ENCODE results near the gene ATF1.

- no peak for TF ChIP-seq CTCF (IDR thresholded peaks at IDR 0.05; ENCODE audit: low read depth, low read length)
- TF ChIP-seq MYC (IDR thresholded peaks at IDR 0.05; ENCODE audit: low read depth, low read length) = no peak
- no peak for TF ChIP-seq MAX (IDR thresholded peaks at IDR 0.05; ENCODE audit: low read depth, low read length)
Measured at GRCh38 chr12:50799908-50800307, 36.0 kb downstream of the ATF1 start.

Measured in NB4 (cell line).